Endothelial cell of umbilical vein (primary cell): ENCODE measurements around the gene DENND1A. TPM values are rescaled to one million over a fixed set of nuclear protein-coding genes. Genes with fewer than 3 reads are reported as not detected.

Source experiments
- BruUV-seq: library from RNA; stranded (reverse); fragments of 400-500 nt; replicated peaks from 2 replicates; lab custom pipeline; 2021; lab: Mats Ljungman, UMichigan
- CTCF ChIA-PET: fragments of 300-600, 350-600 bp; sonication (Branson Sonifier 250); formaldehyde crosslinking; loops from one replicate; lab custom pipeline; 2021; ENCODE audit warnings: antibody characterized with exemption, inconsistent platforms; lab: Charles Lee
- POLR2A ChIA-PET: fragments of 300-600, 350-600 bp; sonication (Branson Sonifier 250); formaldehyde crosslinking; loops from one replicate; lab custom pipeline; 2021; ENCODE audit warnings: antibody characterized with exemption, inconsistent platforms; lab: Charles Lee
- DNase-seq: peaks from one replicate; pipeline ENCODE4 v3.0.0-alpha.2; 2011; ENCODE audit warnings: low read depth, low spot score
- FAIRE-seq: peaks from 2 replicates; lab custom pipeline; 2011; peaks lifted over from hg19 to GRCh38; lab: Jason Lieb, UNC
- H2AFZ ChIP-seq: 2 replicates; pipeline ENCODE4 v1.6.0; 2012; ENCODE audit warnings: low read depth, low read length, control low read depth, inconsistent platforms
- H3K27ac ChIP-seq: 2 replicates; pipeline ENCODE4 v1.5.1; 2011; ENCODE audit warnings: low read depth, mild to moderate bottlenecking, control low read depth, low read length, moderate library complexity; ENCODE audit not compliant: insufficient read depth
- H3K27me3 ChIP-seq, 2 experiments: 2 replicates each; pipeline versions ENCODE4 v1.6.0 to v1.6.1; 2011; ENCODE audit warnings: low read length in 2 of 2, mixed read lengths in 1 of 2; ENCODE audit not compliant: control insufficient read depth in 2 of 2, insufficient read depth in 2 of 2
- H3K36me3 ChIP-seq, 2 experiments: 2 replicates in 1 of 2; 3 replicates in 1 of 2; pipeline ENCODE4 v1.5.1; 2011; ENCODE audit warnings: low read length in 2 of 2, mild to moderate bottlenecking in 1 of 2, moderate library complexity in 1 of 2; ENCODE audit not compliant: control insufficient read depth in 2 of 2, insufficient read depth in 2 of 2; ENCODE audit errors: extremely low read depth in 1 of 2
- H3K4me1 ChIP-seq: 3 replicates; pipeline ENCODE4 v1.5.1; 2011; ENCODE audit warnings: mild to moderate bottlenecking, low read length; ENCODE audit not compliant: control insufficient read depth, insufficient read depth; ENCODE audit errors: extremely low read depth
- H3K4me2 ChIP-seq: 2 replicates; pipeline ENCODE4 v1.6.1; 2011; ENCODE audit warnings: low read length, control low read depth, mixed read lengths; ENCODE audit not compliant: insufficient read depth
- H3K4me3 ChIP-seq, 3 experiments: fragments of 200-600 bp in 1 of 3; sonication (generic), shearing (Covaris generic) in 1 of 3; replicated peaks in 1 of 3; 2 replicates each; pipeline ENCODE4 v1.5.1; 2011 to 2016; ENCODE audit warnings: control low read depth in 3 of 3, low read length in 3 of 3, mild to moderate bottlenecking in 2 of 3, inconsistent platforms in 1 of 3, low read depth in 1 of 3, moderate library complexity in 1 of 3; ENCODE audit not compliant: insufficient read depth in 1 of 3
- H3K79me2 ChIP-seq: 2 replicates; pipeline ENCODE4 v1.6.0; 2012; ENCODE audit warnings: low read length, inconsistent platforms; ENCODE audit not compliant: control insufficient read depth, insufficient read depth
- H3K9ac ChIP-seq: replicated peaks from 2 replicates; pipeline ENCODE3; 2011; ENCODE audit warnings: low read length, control low read depth; ENCODE audit not compliant: insufficient read depth; ENCODE audit errors: extremely low read depth
- H3K9me1 ChIP-seq: replicated peaks from 3 replicates; pipeline ENCODE4 v1.6.0; 2011; ENCODE audit warnings: mild to moderate bottlenecking, low read length; ENCODE audit not compliant: control insufficient read depth, insufficient read depth; ENCODE audit errors: extremely low read depth
- H3K9me3 ChIP-seq: replicated peaks from 2 replicates; pipeline ENCODE4 v1.5.1; 2012; ENCODE audit warnings: low read length, inconsistent platforms; ENCODE audit not compliant: control insufficient read depth, insufficient read depth
- H4K20me1 ChIP-seq: replicated peaks from 2 replicates; pipeline ENCODE3; 2011; ENCODE audit warnings: mild to moderate bottlenecking, low read length; ENCODE audit not compliant: control insufficient read depth, insufficient read depth; ENCODE audit errors: extremely low read depth
- CTCF ChIP-seq, 2 donors: IDR thresholded peaks; 1 replicate in 1 of 2; 2 replicates in 1 of 2; pipeline ENCODE4 v1.5.1; 2011; ENCODE audit warnings: low read length in 2 of 2, mild to moderate bottlenecking in 2 of 2, moderate library complexity in 2 of 2, control low read depth in 1 of 2, inconsistent platforms in 1 of 2, low read depth in 1 of 2; ENCODE audit not compliant: insufficient read depth in 1 of 2; ENCODE audit errors: extremely low read depth in 1 of 2
- EZH2 ChIP-seq: IDR thresholded peaks from 2 replicates; pipeline ENCODE4 v1.6.1; 2012; ENCODE audit warnings: borderline replicate concordance, low read depth, mild to moderate bottlenecking, moderate library complexity, low read length, inconsistent platforms; ENCODE audit not compliant: severe bottlenecking
- FOS ChIP-seq: IDR thresholded peaks from 2 replicates; pipeline ENCODE4 v1.6.1; 2011; ENCODE audit warnings: mild to moderate bottlenecking, low read length, moderate library complexity, borderline replicate concordance; ENCODE audit not compliant: insufficient read depth
- GATA2 ChIP-seq: IDR thresholded peaks from 2 replicates; pipeline ENCODE4 v1.7.0; 2011; ENCODE audit warnings: low read depth, mild to moderate bottlenecking, moderate library complexity, mixed read lengths, low read length; ENCODE audit not compliant: insufficient read length, insufficient read depth
- JUN ChIP-seq: IDR thresholded peaks from 2 replicates; pipeline ENCODE4 v1.6.1; 2011; ENCODE audit warnings: borderline replicate concordance, low read depth; ENCODE audit not compliant: insufficient read length, insufficient read depth
- MAX ChIP-seq: IDR thresholded peaks from 2 replicates; pipeline ENCODE4 v1.6.1; 2011; ENCODE audit not compliant: insufficient read depth, insufficient read length
- MYC ChIP-seq: IDR thresholded peaks from one replicate; pipeline ENCODE4 v1.6.1; 2011; ENCODE audit warnings: mild to moderate bottlenecking, low read depth, low read length
- POLR2A ChIP-seq: IDR thresholded peaks from 2 replicates; pipeline ENCODE4 v1.6.1; 2012; ENCODE audit warnings: low read depth, mild to moderate bottlenecking, control low read depth, low read length
- POLR2AphosphoS5 ChIP-seq: IDR thresholded peaks from 2 replicates; pipeline ENCODE4 v1.6.1; 2012; ENCODE audit warnings: low read depth, mild to moderate bottlenecking, control low read depth, low read length, moderate library complexity; ENCODE audit not compliant: insufficient read depth
- dilution Hi-C: fragments of 300-500 bp; cut with MboI; formaldehyde crosslinking; loops from one replicate; pipeline ENCODE4 v1.15.0; 2019; ENCODE audit warnings: low sequenced_read_pairs; ENCODE audit not compliant: extremely low pct_ligation_motif_present
- intact Hi-C: fragments of 100-400 bp; cut with micrococcal nuclease; formaldehyde crosslinking; loops from one replicate; pipeline ENCODE4 v1.10.0; 2022
- polyA plus RNA-seq, 4 experiments: library from polyadenylated mRNA; depleted of rRNA in 3 of 4; stranded (reverse) in 3 of 4; unstranded in 1 of 4; fragments of >200 nt; gene quantifications; 2 replicates each; pipeline versions ENCODE4 v1.2.1 to v1.2.3, GENCODE V29; 2011 to 2012; ENCODE audit warnings: missing spikeins in 1 of 4
- total RNA-seq: library from RNA; stranded (reverse); gene quantifications from 2 replicates; pipeline ENCODE4 v1.2.3, GENCODE V29; 2021

Gene DENND1A
- total and polyA plus RNA-seq, 2 donors (not counting 3 experiments of a cell fraction or from before 2014, with no cell fraction given), result 18.5 to 24.5 TPM

DNA sequence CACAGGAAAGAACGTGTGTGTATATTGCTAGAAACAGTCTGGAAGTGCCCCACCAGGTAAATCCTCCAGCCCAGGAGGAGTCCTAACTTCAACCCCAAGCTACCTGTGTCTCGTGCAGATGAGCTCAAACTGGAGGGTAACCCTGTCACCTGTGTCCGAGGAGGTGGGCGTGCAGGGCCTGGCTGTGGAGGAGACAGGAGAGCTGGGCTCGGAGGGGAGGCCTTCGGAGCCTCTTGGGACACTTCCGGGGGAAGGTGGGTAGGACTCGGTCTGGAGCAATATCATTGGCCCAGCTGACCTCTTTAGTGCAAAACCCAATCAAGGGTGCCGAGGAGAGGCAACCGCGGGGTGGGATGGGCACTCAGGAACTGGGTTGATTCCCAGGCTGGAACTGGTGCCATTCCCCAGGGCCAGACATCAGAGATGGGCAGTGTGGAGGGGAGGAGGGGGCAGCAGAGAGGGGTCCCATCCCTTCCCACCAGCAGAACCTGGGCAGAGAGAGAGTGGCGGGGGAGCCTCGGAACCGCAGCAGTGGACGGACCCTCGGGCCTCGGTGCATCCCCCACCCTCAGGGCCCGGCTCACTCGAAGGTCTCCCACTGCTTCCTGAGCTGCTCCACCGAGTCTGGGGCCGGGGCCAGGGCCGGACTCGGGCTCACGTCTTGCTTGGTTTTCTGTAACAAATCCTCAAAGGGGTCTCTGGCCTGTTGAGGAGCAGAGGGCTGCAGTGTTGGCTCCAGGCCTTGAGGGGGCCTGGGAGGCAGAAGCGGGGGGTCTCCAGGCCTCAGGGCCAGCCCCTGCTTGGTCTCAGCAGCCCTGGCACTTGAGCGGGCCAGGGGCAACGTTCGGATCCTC, 548.8 kb downstream of the DENND1A start:
- no TSS peak for BruUV-seq
- Histone ChIP-seq H3K27ac (no peak overlapping the region), H3K4me3 (no peak overlapping the region), H3K4me1 (no peaks in the 10 kb centered on the region), H3K36me3 (no peaks in the 10 kb centered on the region), H3K9me3 (no peaks in the 10 kb centered on the region), H3K27me3 (no peaks in the 10 kb centered on the region), H4K20me1 (no peaks in the 10 kb centered on the region), H3K4me2 (no peak overlapping the region), H3K9ac (no peak overlapping the region), H2AFZ (no peak overlapping the region), H3K9me1 (no peaks in the 10 kb centered on the region), H3K79me2 (no peaks in the 10 kb centered on the region)
- no peak for FAIRE-seq
- DNase-seq, result no peak
- CTCF ChIA-PET, result interaction anchor here (1.1 to 2.8 kb wide), 3 partner anchors 19 to 31 kb away, joined by 3 to 15 read pairs (median 4); no protein-coding TSS in a partner anchor
- TF ChIP-seq CTCF (IDR thresholded peaks at IDR 0.05; ENCODE audit: extremely low read depth in 1 of 2, insufficient read depth in 1 of 2, low read depth in 1 of 2, low read length in 2 of 2) (no peak), MYC (no peak), FOS (no peak), GATA2 (no peak), JUN (no peak), MAX (no peak), EZH2 (no peak), POLR2AphosphoS5 (no peak), POLR2A (no peak)
- POLR2A ChIA-PET, result no interaction called here
- dilution Hi-C loops (no loop called here), intact Hi-C loops (no loop called here)
